ENCODE results near the gene RNASE3.
"Not testable (repeated sequence)": the region's sequence is repeated elsewhere in the genome, so short reads cannot be mapped to it uniquely, and the experiment has no call there.

Gene RNASE3

DNA sequence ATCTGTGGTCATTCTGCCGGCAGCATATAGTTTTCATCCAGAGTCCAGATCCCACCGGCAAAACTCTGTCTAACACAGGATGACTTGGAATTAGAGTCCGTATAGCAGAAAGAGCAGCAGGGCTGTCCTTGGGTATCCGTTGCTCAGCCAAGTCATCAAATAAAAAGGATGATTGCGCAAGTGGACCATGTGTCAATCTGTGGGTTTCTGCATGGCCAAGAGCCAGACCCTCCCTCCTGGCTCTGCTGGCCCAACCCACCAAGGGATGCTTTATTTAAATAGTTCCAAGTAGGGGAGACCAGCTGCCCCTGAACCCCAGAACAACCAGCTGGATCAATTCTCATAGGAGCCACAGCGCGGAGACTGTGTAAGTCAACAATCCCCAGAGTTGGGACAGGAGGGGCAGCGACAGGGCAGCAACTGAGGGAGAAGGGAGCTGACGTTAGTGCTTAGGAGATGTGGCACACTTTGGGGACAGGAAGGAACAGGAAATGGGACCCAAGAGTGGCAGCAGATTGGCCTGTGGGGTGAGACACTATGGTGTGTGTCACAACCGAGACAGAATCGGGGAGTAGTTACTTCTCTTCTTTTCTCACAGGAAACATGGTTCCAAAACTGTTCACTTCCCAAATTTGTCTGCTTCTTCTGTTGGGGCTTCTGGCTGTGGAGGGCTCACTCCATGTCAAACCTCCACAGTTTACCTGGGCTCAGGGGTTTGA is 28.0 kb downstream of the RNASE3 start:
- DNase-seq = not testable (repeated sequence)

DNA sequence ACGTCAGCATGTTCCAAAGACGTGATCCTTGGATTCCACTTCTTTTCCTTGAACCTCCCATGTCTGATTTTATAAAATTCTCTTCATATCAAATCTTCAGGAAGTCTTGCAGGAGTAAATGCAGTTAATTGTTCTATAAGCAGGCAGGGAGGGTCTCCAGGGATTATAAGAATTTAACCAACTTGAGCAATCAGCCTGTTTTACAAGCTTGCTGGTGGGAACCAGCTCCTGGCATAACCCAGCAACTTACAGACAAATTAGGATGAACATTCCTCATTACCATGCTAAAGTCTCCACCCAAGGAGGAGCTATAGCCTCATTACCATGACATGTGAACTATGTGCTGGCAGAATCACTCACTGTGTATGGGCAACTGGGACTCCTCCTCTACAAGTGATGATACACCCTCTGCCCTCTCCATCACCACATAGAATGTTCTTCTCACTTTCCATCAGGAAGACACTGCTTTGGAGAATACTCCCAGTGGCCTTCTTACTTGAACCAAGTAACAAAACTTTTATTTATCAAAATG is 32.6 kb downstream of the RNASE3 start:
- DNase-seq = not testable (repeated sequence)

DNA sequence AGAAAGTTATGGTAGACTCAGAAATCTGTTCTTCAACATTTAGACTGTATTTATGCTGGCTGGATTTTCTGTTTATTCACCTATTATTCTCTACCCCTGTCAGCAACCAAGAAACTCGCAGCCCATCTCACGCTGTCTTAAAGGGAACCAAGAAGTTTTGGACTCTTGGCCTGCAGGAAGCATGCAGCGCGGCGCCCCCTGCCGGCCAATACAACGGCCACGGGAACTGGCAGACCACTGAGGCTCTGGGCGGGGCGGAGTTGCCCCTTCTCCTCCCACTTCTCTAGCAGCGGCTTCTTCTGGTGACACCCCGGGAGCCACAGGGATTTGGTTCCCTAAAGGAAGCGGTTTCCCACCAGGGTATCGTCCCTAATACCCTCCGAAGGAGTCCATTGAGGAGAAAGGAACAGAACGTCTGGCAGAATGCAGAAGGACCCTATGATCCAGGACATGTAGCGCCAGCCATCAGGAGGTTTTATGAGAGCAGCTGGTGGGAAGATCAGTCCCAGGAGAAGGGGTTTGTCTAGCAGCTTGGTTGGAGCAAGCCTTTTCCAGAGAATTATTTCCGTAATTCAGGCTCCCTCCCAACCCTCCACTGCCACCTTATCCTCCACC is 43.1 kb downstream of the RNASE3 start:
- no peak for DNase-seq

DNA sequence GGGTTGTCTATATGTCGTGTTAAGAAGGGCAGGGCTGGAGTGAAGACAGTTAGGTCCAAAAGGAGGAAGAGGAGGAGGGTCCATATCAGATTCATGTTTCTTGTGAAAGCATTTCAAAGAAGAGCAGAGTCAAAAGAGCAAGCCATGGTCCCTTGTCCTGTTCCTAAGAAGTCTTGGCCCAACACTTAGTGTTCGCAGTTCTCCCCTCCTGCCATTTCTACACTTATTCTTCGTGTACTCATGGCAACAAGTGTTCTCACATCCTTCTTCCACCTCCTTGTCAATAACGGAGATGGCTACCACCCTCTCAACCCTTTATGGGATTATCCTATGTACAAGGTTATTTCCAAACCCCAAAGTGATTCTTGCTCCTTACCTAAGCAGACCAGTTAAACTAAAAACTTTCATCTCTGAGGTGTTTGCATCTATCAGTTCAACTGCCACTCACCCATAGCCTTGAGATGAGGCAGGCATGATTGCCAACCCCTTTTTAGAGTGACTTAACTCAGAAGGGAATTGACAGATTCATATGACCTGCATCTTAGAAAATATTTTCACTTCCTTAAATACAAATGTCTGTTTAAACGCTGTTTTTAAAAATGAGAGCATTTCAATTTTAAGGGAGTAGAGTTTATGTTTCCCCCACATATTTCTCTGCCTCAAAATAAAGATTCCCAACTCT is 44.3 kb downstream of the RNASE3 start:
- no peak for DNase-seq
